Upper lobe of left lung (tissue), 6 donors: ENCODE results near the gene SUPT3H. TPM values are rescaled to one million over a fixed set of nuclear protein-coding genes. Genes with fewer than 3 reads are reported as not detected.

Experiments
- ATAC-seq, 2 donors: fragments of 200-7000 bp; cut with Tn5 transposase; one replicate each; pipeline ENCODE4 v1.9.1; 2022; ENCODE audit warnings: mild to moderate bottlenecking in 2 of 2, moderate library complexity in 2 of 2; ENCODE audit not compliant: low FRiP score in 2 of 2
- DNase-seq, 2 donors: peaks; one replicate each; pipeline ENCODE4 v3.0.0-alpha.2; 2019 to 2020
- H3K27ac ChIP-seq, 4 donors: fragments of 200-600 bp; sonication (generic); one replicate each; pipeline ENCODE4 v1.5.1; 2016 to 2019
- H3K27me3 ChIP-seq, 4 donors: fragments of 200-600 bp; sonication (generic); one replicate each; pipeline ENCODE4 v1.5.1; 2017 to 2019
- H3K36me3 ChIP-seq, 4 donors: fragments of 200-600 bp; sonication (generic); one replicate each; pipeline ENCODE4 v1.5.1; 2016 to 2019
- H3K4me1 ChIP-seq, 4 donors: fragments of 200-600 bp; sonication (generic); one replicate each; pipeline ENCODE4 v1.5.1; 2018 to 2019
- H3K4me3 ChIP-seq, 4 donors: fragments of 200-600 bp; sonication (generic); one replicate each; pipeline ENCODE4 v1.5.1; 2017 to 2019; ENCODE audit warnings: mild to moderate bottlenecking in 2 of 4, moderate library complexity in 1 of 4
- H3K9me3 ChIP-seq, 4 donors: fragments of 200-600 bp; sonication (generic); one replicate each; pipeline ENCODE4 v1.5.1; 2018 to 2019
- EP300 ChIP-seq, 4 donors: sonication (generic); formaldehyde crosslinking; IDR thresholded peaks; one replicate each; pipeline ENCODE4 v1.5.1; 2017; ENCODE audit warnings: antibody characterized with exemption in 4 of 4, control low read depth in 2 of 4
- POLR2A ChIP-seq, 4 donors: fragments of 450-650 bp; IDR thresholded peaks; one replicate each; pipeline ENCODE4 v1.5.1; 2016 to 2017; ENCODE audit warnings: antibody characterized with exemption in 4 of 4, mild to moderate bottlenecking in 2 of 4
- POLR2AphosphoS5 ChIP-seq, 2 donors: sonication (generic); formaldehyde crosslinking; IDR thresholded peaks; one replicate each; pipeline ENCODE4 v1.5.1; 2017; ENCODE audit warnings: antibody characterized with exemption in 2 of 2
- WGBS, 2 donors: methylation state at CpG; one replicate each; pipeline ENCODE4 v1.1.5; 2017 to 2018; 5-methylcytosine and 5-hydroxymethylcytosine counted together
- total RNA-seq, 6 donors: library from RNA; depleted of rRNA in 4 of 6; stranded (reverse); fragments of >200 nt in 4 of 6; gene quantifications; one replicate each; pipeline versions ENCODE4 v1.1.0 to v1.2.1, GENCODE V29; 2016 to 2021
- TF ChIP-seq, protein P1 (sequence below), 6 experiments: fragments of 450-650 bp in 4 of 6; fragments of 200-600 bp in 2 of 6; sonication (generic) in 2 of 6; IDR thresholded peaks; one replicate each; pipeline ENCODE4 v1.5.1; 2016 to 2019; ENCODE audit warnings: antibody characterized with exemption in 6 of 6
- donor health status: DM: no; HTN: no; CAD: no; lungs with moderate emphysema.
- donor health status: DM: no; HTN: yes; CAD: no; lungs with severe emphysema.

Gene SUPT3H
- total RNA-seq, 6 donors from 2014 or later = 6.4 to 45.1 (median 8.9) TPM

- TF ChIP-seq, protein P1, sequence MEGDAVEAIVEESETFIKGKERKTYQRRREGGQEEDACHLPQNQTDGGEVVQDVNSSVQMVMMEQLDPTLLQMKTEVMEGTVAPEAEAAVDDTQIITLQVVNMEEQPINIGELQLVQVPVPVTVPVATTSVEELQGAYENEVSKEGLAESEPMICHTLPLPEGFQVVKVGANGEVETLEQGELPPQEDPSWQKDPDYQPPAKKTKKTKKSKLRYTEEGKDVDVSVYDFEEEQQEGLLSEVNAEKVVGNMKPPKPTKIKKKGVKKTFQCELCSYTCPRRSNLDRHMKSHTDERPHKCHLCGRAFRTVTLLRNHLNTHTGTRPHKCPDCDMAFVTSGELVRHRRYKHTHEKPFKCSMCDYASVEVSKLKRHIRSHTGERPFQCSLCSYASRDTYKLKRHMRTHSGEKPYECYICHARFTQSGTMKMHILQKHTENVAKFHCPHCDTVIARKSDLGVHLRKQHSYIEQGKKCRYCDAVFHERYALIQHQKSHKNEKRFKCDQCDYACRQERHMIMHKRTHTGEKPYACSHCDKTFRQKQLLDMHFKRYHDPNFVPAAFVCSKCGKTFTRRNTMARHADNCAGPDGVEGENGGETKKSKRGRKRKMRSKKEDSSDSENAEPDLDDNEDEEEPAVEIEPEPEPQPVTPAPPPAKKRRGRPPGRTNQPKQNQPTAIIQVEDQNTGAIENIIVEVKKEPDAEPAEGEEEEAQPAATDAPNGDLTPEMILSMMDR (IDR thresholded peaks at IDR 0.05) = no peak
- no peak for TF ChIP-seq EP300 (IDR thresholded peaks at IDR 0.05)
- no peak for TF ChIP-seq POLR2A (IDR thresholded peaks at IDR 0.05)
- no peak for TF ChIP-seq POLR2AphosphoS5 (IDR thresholded peaks at IDR 0.05)
- no peak for DNase-seq
- WGBS, 2 donors = 68 to 77% methylated on average over 4 of the region's 4 CpGs
Measured at GRCh38 chr6:44983467-44984365, 394.0 kb downstream of the SUPT3H start.

GRCh38 chr6:44980841-44981240 lies 396.9 kb downstream of the SUPT3H start:
- no peaks in the 10 kb centered on the region for H3K27me3 ChIP-seq
- ATAC-seq = no peak
- no peak for DNase-seq
- no peaks in the 10 kb centered on the region for H3K4me1 ChIP-seq
- no peak overlapping the region for H3K4me3 ChIP-seq
- no peak overlapping the region for H3K27ac ChIP-seq
- no peaks in the 10 kb centered on the region for H3K9me3 ChIP-seq
- no peaks in the 10 kb centered on the region for H3K36me3 ChIP-seq
- 87 to 94% methylated on average over 4 of the region's 4 CpGs for WGBS, 2 donors
- TF ChIP-seq EP300 (IDR thresholded peaks at IDR 0.05) (no peak), POLR2A (IDR thresholded peaks at IDR 0.05) (no peak), POLR2AphosphoS5 (IDR thresholded peaks at IDR 0.05) (no peak)
- TF ChIP-seq, protein P1 (IDR thresholded peaks at IDR 0.05) = no peak

More at GRCh38 chr6:44983467-44984365, 394.0 kb downstream of the SUPT3H start:
- no peaks in the 10 kb centered on the region for H3K27me3 ChIP-seq
- no peak overlapping the region for H3K27ac ChIP-seq
- no peaks in the 10 kb centered on the region for H3K36me3 ChIP-seq
- H3K4me3 ChIP-seq = no peak overlapping the region
- no peaks in the 10 kb centered on the region for H3K4me1 ChIP-seq
- no peaks in the 10 kb centered on the region for H3K9me3 ChIP-seq
- ATAC-seq = no peak

DNA sequence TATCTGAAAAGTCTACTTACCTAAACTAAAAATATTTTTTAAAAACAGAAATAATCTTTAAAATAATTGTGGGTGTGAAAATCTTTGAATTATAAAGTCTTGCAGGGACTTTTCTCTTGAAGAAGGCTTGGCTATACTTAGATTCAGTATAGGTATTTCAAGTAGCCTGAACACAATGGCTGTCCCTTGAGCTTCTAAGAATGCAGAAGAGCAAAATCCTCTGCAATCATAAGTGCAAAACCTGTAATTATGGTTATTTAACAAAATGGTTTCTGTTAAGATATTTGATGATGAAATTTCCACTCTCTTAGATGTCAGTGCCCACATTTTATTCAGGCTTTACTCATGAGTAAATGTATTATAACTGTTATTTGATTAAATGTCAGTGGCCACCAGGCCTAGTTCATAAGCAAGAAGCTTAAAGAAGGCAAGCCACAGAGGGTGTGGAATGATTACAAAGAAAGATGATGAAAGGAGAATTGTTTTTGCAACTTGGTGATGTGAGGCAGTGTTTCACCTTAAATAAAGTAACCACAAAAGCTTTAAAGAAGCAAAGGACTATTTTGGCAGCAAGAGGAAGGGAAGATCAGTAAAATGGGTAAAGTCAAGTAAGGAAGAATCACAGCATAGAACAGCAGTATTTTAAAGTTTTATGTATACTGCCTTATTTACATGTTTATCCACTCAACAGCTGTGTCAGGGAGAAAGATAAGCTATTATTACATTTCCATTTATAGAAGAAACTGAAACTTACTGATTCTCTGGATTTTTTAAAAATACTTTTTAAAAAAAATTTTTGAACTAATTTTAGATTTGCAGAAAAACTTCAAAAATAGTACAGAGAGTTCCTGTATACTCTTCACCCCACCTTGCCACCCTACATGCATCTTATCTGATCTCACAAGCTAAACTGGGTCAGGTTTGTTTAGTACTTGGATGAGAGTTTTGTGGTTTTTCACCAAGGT lies 400.8 kb downstream of the SUPT3H start:
- H3K4me1 ChIP-seq = no peaks in the 10 kb centered on the region
- DNase-seq (no peak), ATAC-seq (no peak)
- peaks cover 0 to 5% (median 0%) of the 10 kb centered on the region in 4 donors for H3K9me3 ChIP-seq
- H3K4me3 ChIP-seq = no peak overlapping the region
- TF ChIP-seq EP300 (IDR thresholded peaks at IDR 0.05) = no peak
- TF ChIP-seq POLR2A (IDR thresholded peaks at IDR 0.05) = no peak
- TF ChIP-seq, protein P1 (IDR thresholded peaks at IDR 0.05) = no peak
- no peak for TF ChIP-seq POLR2AphosphoS5 (IDR thresholded peaks at IDR 0.05)
- no peaks in the 10 kb centered on the region for H3K27me3 ChIP-seq
- H3K27ac ChIP-seq = no peak overlapping the region
- H3K36me3 ChIP-seq = no peaks in the 10 kb centered on the region

DNA sequence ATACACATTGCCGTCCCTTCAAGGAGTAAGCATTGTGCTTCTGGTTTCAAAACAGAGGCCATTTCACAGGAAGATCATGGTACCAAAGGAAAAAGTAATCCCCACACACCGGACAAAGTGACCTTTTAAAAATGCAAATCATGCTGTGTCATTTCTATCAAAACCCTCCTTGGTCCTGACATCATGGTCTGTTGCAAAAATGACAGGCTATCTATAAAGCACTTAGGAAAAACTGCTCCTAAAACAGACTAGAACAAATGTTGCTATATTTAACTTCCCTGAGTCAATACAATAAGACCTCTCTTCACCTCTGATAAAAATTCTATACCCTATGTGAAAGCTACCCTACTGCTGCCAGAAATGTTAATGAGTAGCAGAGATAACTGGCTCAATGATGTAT lies 403.2 kb downstream of the SUPT3H start:
- no peak overlapping the region for H3K4me3 ChIP-seq
- H3K27me3 ChIP-seq = no peaks in the 10 kb centered on the region
- no peak overlapping the region for H3K27ac ChIP-seq
- TF ChIP-seq POLR2AphosphoS5 (IDR thresholded peaks at IDR 0.05) = no peak
- TF ChIP-seq, protein P1 (IDR thresholded peaks at IDR 0.05) = no peak
- no peak for TF ChIP-seq EP300 (IDR thresholded peaks at IDR 0.05)
- no peak for TF ChIP-seq POLR2A (IDR thresholded peaks at IDR 0.05)
- ATAC-seq (no peak), DNase-seq (no peak)
- H3K4me1 ChIP-seq = no peaks in the 10 kb centered on the region
- H3K9me3 ChIP-seq = peaks cover 0 to 5% (median 0%) of the 10 kb centered on the region in 4 donors
- H3K36me3 ChIP-seq = no peaks in the 10 kb centered on the region
- WGBS, 2 donors = 41 to 43% methylated on average over 2 of the region's 2 CpGs
